H1 (cell line): Measurements from ENCODE around the gene KCNJ5. TPM values are rescaled to one million over a fixed set of nuclear protein-coding genes. Genes with fewer than 3 reads are reported as not detected.

Experiments used
- CTCF ChIA-PET: fragments of 300-600 bp; sonication (Branson Sonifier 250); formaldehyde crosslinking; loops from one replicate; lab custom pipeline; 2021; ENCODE audit not compliant: partially characterized antibody; lab: Charles Lee
- POLR2A ChIA-PET: fragments of 300-600 bp; sonication (Branson Sonifier 250); formaldehyde crosslinking; loops from one replicate; lab custom pipeline; 2021; ENCODE audit warnings: inconsistent platforms; ENCODE audit not compliant: partially characterized antibody; lab: Charles Lee
- DNase-seq, 2 experiments: peaks; one replicate each; pipeline versions ENCODE4 v3.0.0 to v3.0.0-alpha.2; 2010 to 2022; ENCODE audit warnings: low spot score in 2 of 2, low read depth in 1 of 2, mixed read lengths in 1 of 2
- FAIRE-seq: peaks from 2 replicates; lab custom pipeline; 2011; peaks lifted over from hg19 to GRCh38; lab: Jason Lieb, UNC
- H2AFZ ChIP-seq: 2 replicates; pipeline ENCODE4 v1.8.1; 2012; ENCODE audit warnings: low read length, inconsistent platforms
- H2AK5ac ChIP-seq: 2 replicates; pipeline ENCODE4 v1.6.1; 2013; ENCODE audit warnings: low read depth, low read length
- H2BK120ac ChIP-seq: replicated peaks from 2 replicates; pipeline ENCODE3; 2013; ENCODE audit warnings: low read depth, low read length, inconsistent platforms
- H2BK12ac ChIP-seq: 2 replicates; pipeline ENCODE4 v1.6.1; 2013; ENCODE audit warnings: low read depth, low read length
- H2BK15ac ChIP-seq: 2 replicates; pipeline ENCODE4 v1.6.1; 2013; ENCODE audit warnings: low read length
- H2BK20ac ChIP-seq: 2 replicates; pipeline ENCODE4 v1.6.1; 2013; ENCODE audit warnings: low read length
- H2BK5ac ChIP-seq: 2 replicates; pipeline ENCODE4 v1.6.1; 2013; ENCODE audit warnings: low read depth, low read length
- H3K14ac ChIP-seq: 2 replicates; pipeline ENCODE4 v1.6.1; 2013; ENCODE audit warnings: inconsistent platforms; ENCODE audit not compliant: insufficient read length
- H3K18ac ChIP-seq: 2 replicates; pipeline ENCODE4 v1.6.1; 2013; ENCODE audit warnings: low read length; ENCODE audit errors: extremely low read depth
- H3K23ac ChIP-seq: 2 replicates; pipeline ENCODE4 v1.6.1; 2013; ENCODE audit warnings: inconsistent platforms; ENCODE audit not compliant: insufficient read length
- H3K23me2 ChIP-seq: 2 replicates; pipeline ENCODE4 v1.6.1; 2013; ENCODE audit warnings: low read depth, low read length
- H3K27ac ChIP-seq: 2 replicates; pipeline ENCODE4 v1.6.1; 2011; ENCODE audit warnings: low read depth, low read length, inconsistent platforms
- H3K27me3 ChIP-seq, 4 experiments: replicated peaks in 1 of 4; 1 replicate in 1 of 4; 2 replicates in 3 of 4; pipeline versions ENCODE4 v1.6.1 to v1.8.1; 2011 to 2013; ENCODE audit warnings: low read length in 3 of 4, mild to moderate bottlenecking in 3 of 4, inconsistent platforms in 2 of 4, mixed read lengths in 2 of 4, moderate library complexity in 1 of 4; ENCODE audit not compliant: control insufficient read depth in 3 of 4, insufficient read depth in 3 of 4; ENCODE audit errors: extremely low read depth in 1 of 4
- H3K36me3 ChIP-seq, 4 experiments: 2 replicates each; pipeline versions ENCODE4 v1.6.1 to v1.8.1; 2011 to 2013; ENCODE audit warnings: mild to moderate bottlenecking in 4 of 4, low read length in 3 of 4, moderate library complexity in 2 of 4, control low read depth in 1 of 4, inconsistent platforms in 1 of 4; ENCODE audit not compliant: insufficient read depth in 4 of 4, control insufficient read depth in 2 of 4
- H3K4ac ChIP-seq: replicated peaks from 2 replicates; pipeline ENCODE3; 2013; ENCODE audit warnings: low read length, low read depth, mixed read lengths, inconsistent platforms; ENCODE audit not compliant: insufficient read length
- H3K4me1 ChIP-seq, 4 experiments: replicated peaks in 1 of 4; 1 replicate in 1 of 4; 2 replicates in 3 of 4; pipeline versions ENCODE4 v1.6.1 to v1.8.1; 2011 to 2013; ENCODE audit warnings: low read length in 3 of 4, inconsistent platforms in 2 of 4, mixed read lengths in 1 of 4; ENCODE audit not compliant: insufficient read depth in 4 of 4, control insufficient read depth in 3 of 4
- H3K4me2 ChIP-seq, 2 experiments: 2 replicates each; pipeline versions ENCODE4 v1.6.1 to v1.8.1; 2011 to 2013; ENCODE audit warnings: low read depth in 2 of 2, low read length in 2 of 2, control low read depth in 1 of 2, inconsistent platforms in 1 of 2, mild to moderate bottlenecking in 1 of 2; ENCODE audit not compliant: insufficient read depth in 1 of 2
- H3K4me3 ChIP-seq, 4 experiments: fragments of 200-600, 300-600 bp in 1 of 4; sonication (generic), shearing (Covaris generic), sonication (Bioruptor Twin) in 1 of 4; 2 replicates each; pipeline versions ENCODE4 v1.5.1 to v1.8.1; 2011 to 2016; ENCODE audit warnings: low read length in 4 of 4, low read depth in 3 of 4, control low read depth in 2 of 4, inconsistent platforms in 2 of 4, mild to moderate bottlenecking in 2 of 4, mixed read lengths in 1 of 4, moderate library complexity in 1 of 4; ENCODE audit not compliant: insufficient read depth in 2 of 4; ENCODE audit errors: extremely low read depth in 1 of 4
- H3K56ac ChIP-seq: replicated peaks from 2 replicates; pipeline ENCODE3; 2013; ENCODE audit warnings: low read depth, mild to moderate bottlenecking, mixed read lengths, low read length, inconsistent platforms; ENCODE audit not compliant: insufficient read length
- H3K79me1 ChIP-seq: 2 replicates; pipeline ENCODE4 v1.6.1; 2013; ENCODE audit warnings: low read depth, low read length, control low read depth
- H3K79me2 ChIP-seq, 2 experiments: 2 replicates each; pipeline versions ENCODE4 v1.6.1 to v1.8.1; 2012 to 2013; ENCODE audit warnings: low read length in 2 of 2, mild to moderate bottlenecking in 2 of 2, inconsistent platforms in 1 of 2; ENCODE audit not compliant: insufficient read depth in 2 of 2, control insufficient read depth in 1 of 2
- H3K9ac ChIP-seq, 4 experiments: replicated peaks in 1 of 4; 1 replicate in 1 of 4; 2 replicates in 3 of 4; pipeline versions ENCODE4 v1.6.1 to v1.8.1; 2011 to 2013; ENCODE audit warnings: low read depth in 3 of 4, low read length in 3 of 4, control low read depth in 2 of 4, mild to moderate bottlenecking in 2 of 4, moderate library complexity in 2 of 4, inconsistent platforms in 1 of 4; ENCODE audit errors: extremely low read depth in 1 of 4
- H3K9me3 ChIP-seq, 2 experiments: 2 replicates each; pipeline versions ENCODE4 v1.6.1 to v1.8.1; 2012 to 2013; ENCODE audit warnings: mild to moderate bottlenecking in 2 of 2, moderate library complexity in 2 of 2, control low read depth in 1 of 2, inconsistent platforms in 1 of 2, low read depth in 1 of 2, low read length in 1 of 2, mixed read lengths in 1 of 2; ENCODE audit not compliant: insufficient read depth in 2 of 2
- H4K20me1 ChIP-seq, 2 experiments: replicated peaks in 1 of 2; 2 replicates each; pipeline versions ENCODE3 to v1.8.1; 2011 to 2013; ENCODE audit warnings: inconsistent platforms in 2 of 2, low read length in 2 of 2, mild to moderate bottlenecking in 1 of 2; ENCODE audit not compliant: insufficient read depth in 2 of 2, control insufficient read depth in 1 of 2
- H4K5ac ChIP-seq: 2 replicates; pipeline ENCODE4 v1.6.1; 2013; ENCODE audit warnings: low read length, low read depth, mixed read lengths, inconsistent platforms; ENCODE audit not compliant: insufficient read length
- H4K8ac ChIP-seq: 2 replicates; pipeline ENCODE4 v1.8.0; 2013; ENCODE audit warnings: mild to moderate bottlenecking, moderate library complexity, low read length, inconsistent platforms; ENCODE audit not compliant: insufficient read depth; ENCODE audit errors: extremely low read depth
- H4K91ac ChIP-seq: replicated peaks from 2 replicates; pipeline ENCODE3; 2013; ENCODE audit warnings: low read length, mixed read lengths, inconsistent platforms; ENCODE audit not compliant: insufficient read length
- CBX5 ChIP-seq: fragments of 300-800, 300-1000 bp; sonication (generic); IDR thresholded peaks from 2 replicates; pipeline ENCODE4 v1.7.1; 2016; ENCODE audit warnings: antibody characterized with exemption, low read length, low read depth
- GTF2F1 ChIP-seq: IDR thresholded peaks from 2 replicates; pipeline ENCODE4 v1.6.1; 2012; ENCODE audit warnings: low read depth, low read length, improper control_type of control experiment, borderline replicate concordance
- HDAC6 ChIP-seq: IDR thresholded peaks from one replicate; pipeline ENCODE4 v1.7.1; 2012; ENCODE audit warnings: low read depth, mild to moderate bottlenecking, inconsistent platforms, low read length, moderate library complexity
- KDM4A ChIP-seq: IDR thresholded peaks from one replicate; pipeline ENCODE4 v1.7.1; 2012; ENCODE audit warnings: low read depth, mild to moderate bottlenecking, moderate library complexity, low read length, inconsistent platforms; ENCODE audit not compliant: severe bottlenecking
- NRF1 ChIP-seq: IDR thresholded peaks from 2 replicates; pipeline ENCODE4 v1.6.1; 2011; ENCODE audit warnings: mild to moderate bottlenecking, low read depth, low read length, improper control_type of control experiment
- RXRA ChIP-seq: IDR thresholded peaks from 2 replicates; pipeline ENCODE4 v1.6.1; 2011; ENCODE audit warnings: low read depth, mild to moderate bottlenecking, low read length, moderate library complexity; ENCODE audit not compliant: insufficient read depth
- SIRT6 ChIP-seq: IDR thresholded peaks from one replicate; pipeline ENCODE4 v1.7.1; 2012; ENCODE audit warnings: low read length, inconsistent platforms
- SP2 ChIP-seq: IDR thresholded peaks from 2 replicates; pipeline ENCODE4 v1.6.1; 2012; ENCODE audit warnings: mild to moderate bottlenecking, low read length, inconsistent platforms
- SP4 ChIP-seq: IDR thresholded peaks from 2 replicates; pipeline ENCODE4 v1.6.1; 2012; ENCODE audit warnings: low read length, inconsistent platforms
- TAF1 ChIP-seq: IDR thresholded peaks from 2 replicates; pipeline ENCODE4 v1.6.1; 2011; ENCODE audit warnings: mild to moderate bottlenecking, low read depth, low read length
- TAF7 ChIP-seq: optimal IDR thresholded peaks from 2 replicates; pipeline ENCODE3; 2011; ENCODE audit warnings: low read depth, mild to moderate bottlenecking, inconsistent platforms, low read length, moderate library complexity, borderline replicate concordance
- WGBS, 2 experiments: shearing (Covaris generic) in 1 of 2; methylation state at CpG; one replicate each; pipeline versions ENCODE4 v1.1.6 to v1.1.7; 2013 to 2015; ENCODE audit warnings: low lambda C conversion rate in 2 of 2, mixed read lengths in 2 of 2, inconsistent platforms in 1 of 2, low coverage in 1 of 2, missing lambda C conversion rate in 1 of 2; ENCODE audit not compliant: insufficient replicate concordance in 2 of 2, insufficient coverage in 1 of 2, insufficient read length in 1 of 2; ENCODE audit errors: extremely low coverage in 1 of 2, missing lambda C conversion rate in 1 of 2; 5-methylcytosine and 5-hydroxymethylcytosine counted together
- polyA plus RNA-seq, 7 experiments: library from polyadenylated mRNA; depleted of rRNA in 3 of 7; stranded (reverse) in 5 of 7; unstranded in 2 of 7; fragments of >200 nt in 5 of 7; fragments of 200-250 nt in 2 of 7; gene quantifications; 1 replicate in 5 of 7; 2 replicates in 1 of 7; 4 replicates in 1 of 7; pipeline versions ENCODE4 v1.2.1 to v1.2.3, GENCODE V29; 2011 to 2013; ENCODE audit warnings: missing spikeins in 2 of 7, mixed read lengths in 2 of 7
- total RNA-seq: library from RNA; stranded (reverse); fragmentation: NEBNext Ultra II Directional; extraction: Animal tissue kit (Norgen Biotek cat#: 25700); gene quantifications from 2 replicates; pipeline ENCODE4 v1.2.1, GENCODE V29; 2021
- TF ChIP-seq, protein P1 (sequence below): IDR thresholded peaks from 2 replicates; pipeline ENCODE4 v1.6.1; 2012; ENCODE audit warnings: inconsistent platforms
- TF ChIP-seq, protein P2 (sequence below): IDR thresholded peaks from 2 replicates; pipeline ENCODE4 v1.6.1; 2011; ENCODE audit warnings: low read length, improper control_type of control experiment

Gene KCNJ5
- total and polyA plus RNA-seq, 2 of the 8 experiments (the other 6 are each of a cell fraction or from before 2014, with no cell fraction given), result 0.05 TPM; not detected in 1

DNA sequence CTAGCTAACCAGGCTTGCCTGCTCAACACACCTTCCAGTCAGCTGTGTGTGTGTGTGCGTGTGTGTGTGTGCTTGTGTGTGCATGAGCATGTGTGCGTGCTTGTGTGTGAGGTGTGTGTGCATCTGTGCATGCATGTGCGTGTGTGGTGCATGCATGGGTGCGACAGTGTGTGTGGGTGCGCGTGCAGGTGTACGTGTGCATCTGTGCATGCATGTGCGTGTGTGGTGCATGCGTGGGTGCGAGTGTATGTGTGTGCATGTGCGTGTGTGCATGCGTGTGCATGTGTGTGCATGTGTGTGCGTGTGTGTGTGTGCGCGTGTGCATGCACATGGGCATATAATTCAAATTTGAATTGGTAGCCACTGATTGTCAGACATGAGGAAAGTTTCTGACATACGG, 62.0 kb downstream of the KCNJ5 start:
- peak overlapping the region; percentile 28 for H2BK5ac ChIP-seq
- no peak overlapping the region for H2AK5ac ChIP-seq
- no peak overlapping the region for H4K5ac ChIP-seq
- H3K4me3 ChIP-seq, result no peak overlapping the region
- H2BK20ac ChIP-seq, result no peak overlapping the region
- no peak overlapping the region for H2AFZ ChIP-seq
- no peaks in the 10 kb centered on the region for H3K23me2 ChIP-seq
- ChIA-PET POLR2A (interaction anchor here (1.5 kb wide), 1 partner anchor 13 kb away, joined by 3 read pairs; no protein-coding TSS in a partner anchor), CTCF (interaction anchor here (2.0 to 20.6 kb wide), 3 partner anchors 15 to 71 kb away, joined by 5 to 473 read pairs (median 215); partner anchors contain the start of genes KCNJ5 and TP53AIP1)
- H3K4ac ChIP-seq, result no peak overlapping the region
- no peaks in the 10 kb centered on the region for H3K4me1 ChIP-seq
- WGBS, 2 experiments, result 88% methylated on average over 16 of the region's 16 CpGs; no CpG with 5 or more reads in 1 of the 2 experiments
- 0 out of 2 replicates have a peak overlapping the region, but pooled peaks have one; percentile 88 for H2BK12ac ChIP-seq
- H3K36me3 ChIP-seq, result no peaks in the 10 kb centered on the region
- H2BK120ac ChIP-seq, result no peak overlapping the region
- H3K4me2 ChIP-seq, result no peak overlapping the region
- H3K9me3 ChIP-seq, result no peaks in the 10 kb centered on the region
- no peak overlapping the region; a peak in 1 of 7 replicates for H3K9ac ChIP-seq
- H3K79me1 ChIP-seq, result no peaks in the 10 kb centered on the region
- no peak overlapping the region for H4K91ac ChIP-seq
- peaks cover 0 to 2% of the 10 kb centered on the region in 2 experiments for H4K20me1 ChIP-seq
- peaks cover 0 to 2% (median 0%) of the 10 kb centered on the region in 4 experiments; a peak in 2 of 7 replicates for H3K27me3 ChIP-seq
- H3K14ac ChIP-seq, result no peak overlapping the region
- H3K27ac ChIP-seq, result no peak overlapping the region
- H3K56ac ChIP-seq, result no peak overlapping the region
- no peak overlapping the region for H4K8ac ChIP-seq
- H3K79me2 ChIP-seq, result no peaks in the 10 kb centered on the region; a peak in 1 of 4 replicates
- FAIRE-seq (no peak), DNase-seq (no peak)
- no peak overlapping the region for H2BK15ac ChIP-seq
- no peak overlapping the region for H3K18ac ChIP-seq
- no peak overlapping the region for H3K23ac ChIP-seq
- no peak for TF ChIP-seq CBX5
- TF ChIP-seq SP4, result no peak
- TF ChIP-seq NRF1, result no peak
- TF ChIP-seq TAF1, result no peak
- TF ChIP-seq KDM4A, result no peak
- no peak for TF ChIP-seq RXRA
- TF ChIP-seq, protein P1, sequence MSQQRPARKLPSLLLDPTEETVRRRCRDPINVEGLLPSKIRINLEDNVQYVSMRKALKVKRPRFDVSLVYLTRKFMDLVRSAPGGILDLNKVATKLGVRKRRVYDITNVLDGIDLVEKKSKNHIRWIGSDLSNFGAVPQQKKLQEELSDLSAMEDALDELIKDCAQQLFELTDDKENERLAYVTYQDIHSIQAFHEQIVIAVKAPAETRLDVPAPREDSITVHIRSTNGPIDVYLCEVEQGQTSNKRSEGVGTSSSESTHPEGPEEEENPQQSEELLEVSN, result no peak
- TF ChIP-seq GTF2F1, result no peak
- no peak for TF ChIP-seq SIRT6
- no peak for TF ChIP-seq TAF7
- TF ChIP-seq HDAC6, result no peak
- TF ChIP-seq, protein P2, sequence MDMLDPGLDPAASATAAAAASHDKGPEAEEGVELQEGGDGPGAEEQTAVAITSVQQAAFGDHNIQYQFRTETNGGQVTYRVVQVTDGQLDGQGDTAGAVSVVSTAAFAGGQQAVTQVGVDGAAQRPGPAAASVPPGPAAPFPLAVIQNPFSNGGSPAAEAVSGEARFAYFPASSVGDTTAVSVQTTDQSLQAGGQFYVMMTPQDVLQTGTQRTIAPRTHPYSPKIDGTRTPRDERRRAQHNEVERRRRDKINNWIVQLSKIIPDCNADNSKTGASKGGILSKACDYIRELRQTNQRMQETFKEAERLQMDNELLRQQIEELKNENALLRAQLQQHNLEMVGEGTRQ, result no peak
- TF ChIP-seq SP2, result no peak
